ENCODE measurements around the gene PRXL2C. TPM values are rescaled to one million over a fixed set of nuclear protein-coding genes. Genes with fewer than 3 reads are reported as not detected.

The PRXL2C gene
- total and polyA plus RNA-seq, 2 of the 8 experiments (the other 6 are each of a cell fraction or from before 2014, with no cell fraction given): 2.8 to 7.3 TPM

GRCh38 chr9:96611302-96611701 is 43.8 kb downstream of the PRXL2C start (continued):
- TF ChIP-seq YY1 (IDR thresholded peaks at IDR 0.05; ENCODE audit: low read depth, low read length) (no peak), ZNF274 (IDR thresholded peaks at IDR 0.05; ENCODE audit: borderline replicate concordance, extremely low read depth, low read length) (no peak), BRCA1 (IDR thresholded peaks at IDR 0.05; ENCODE audit: low read depth, low read length) (no peak), EGR1 (IDR thresholded peaks at IDR 0.05; ENCODE audit: borderline replicate concordance, low read depth, low read length) (no peak)
